DMS53 (cell line): Measurements from ENCODE around the gene ENO3.

Source experiments
- DNase-seq: peaks from one replicate; lab custom pipeline; 2025; lab: John Stamatoyannopoulos, UW

The ENO3 gene

DNA sequence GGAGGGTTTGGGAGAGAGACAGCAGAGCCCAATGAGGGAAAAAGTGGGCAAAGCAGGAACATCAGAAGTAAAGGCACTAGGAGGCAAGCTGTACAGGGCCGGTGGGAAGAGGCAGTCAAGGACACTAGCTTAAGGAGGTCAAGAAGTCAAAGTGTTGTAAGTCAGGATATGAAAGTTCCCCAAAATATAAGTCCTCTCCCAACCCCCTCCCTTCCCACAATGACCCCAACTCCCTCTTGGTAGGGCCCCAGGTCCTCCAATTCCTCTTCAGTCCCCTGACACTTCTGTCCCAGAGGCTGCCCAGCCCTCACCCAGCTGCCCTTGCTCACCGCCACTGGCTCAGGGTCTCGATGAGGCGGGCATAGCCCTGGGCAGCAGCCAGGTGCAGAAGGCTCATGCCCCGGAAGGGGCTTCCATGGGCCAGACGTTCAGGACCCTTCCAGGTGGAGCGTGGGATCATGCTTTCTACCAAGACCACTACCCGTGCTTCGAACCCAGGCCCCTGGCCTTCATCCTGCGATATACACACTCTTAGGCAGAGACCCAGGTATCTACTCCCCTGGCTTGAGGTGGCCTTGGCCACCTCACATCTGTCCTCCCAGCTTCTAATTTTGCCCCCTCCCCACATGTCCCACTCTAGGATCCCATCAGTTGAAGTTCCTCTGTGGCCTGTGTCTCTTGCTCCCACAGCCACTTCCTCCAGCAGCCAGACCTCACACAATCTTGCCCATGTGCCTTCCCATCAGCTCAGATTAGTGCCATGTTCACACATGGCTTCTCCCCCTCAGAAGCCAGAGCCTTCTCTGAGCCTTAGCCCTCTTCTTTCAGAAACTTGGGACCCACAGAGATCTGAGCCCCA lies 22.6 kb downstream of the ENO3 start:
- DNase-seq: no peak

GRCh38 chr17:4974115-4974670 lies 23.3 kb downstream of the ENO3 start:
- DNase-seq: no peak

GRCh38 chr17:4978726-4979125 lies 27.8 kb downstream of the ENO3 start:
- DNase-seq: no peak

- peak; percentile 64 for DNase-seq
Measured at GRCh38 chr17:4980644-4981216, 29.8 kb downstream of the ENO3 start.

- no peak for DNase-seq
Measured at GRCh38 chr17:4982305-4982704, 31.4 kb downstream of the ENO3 start.

GRCh38 chr17:4986403-4986802 lies 35.5 kb downstream of the ENO3 start:
- DNase-seq: peak; percentile 47

DNA sequence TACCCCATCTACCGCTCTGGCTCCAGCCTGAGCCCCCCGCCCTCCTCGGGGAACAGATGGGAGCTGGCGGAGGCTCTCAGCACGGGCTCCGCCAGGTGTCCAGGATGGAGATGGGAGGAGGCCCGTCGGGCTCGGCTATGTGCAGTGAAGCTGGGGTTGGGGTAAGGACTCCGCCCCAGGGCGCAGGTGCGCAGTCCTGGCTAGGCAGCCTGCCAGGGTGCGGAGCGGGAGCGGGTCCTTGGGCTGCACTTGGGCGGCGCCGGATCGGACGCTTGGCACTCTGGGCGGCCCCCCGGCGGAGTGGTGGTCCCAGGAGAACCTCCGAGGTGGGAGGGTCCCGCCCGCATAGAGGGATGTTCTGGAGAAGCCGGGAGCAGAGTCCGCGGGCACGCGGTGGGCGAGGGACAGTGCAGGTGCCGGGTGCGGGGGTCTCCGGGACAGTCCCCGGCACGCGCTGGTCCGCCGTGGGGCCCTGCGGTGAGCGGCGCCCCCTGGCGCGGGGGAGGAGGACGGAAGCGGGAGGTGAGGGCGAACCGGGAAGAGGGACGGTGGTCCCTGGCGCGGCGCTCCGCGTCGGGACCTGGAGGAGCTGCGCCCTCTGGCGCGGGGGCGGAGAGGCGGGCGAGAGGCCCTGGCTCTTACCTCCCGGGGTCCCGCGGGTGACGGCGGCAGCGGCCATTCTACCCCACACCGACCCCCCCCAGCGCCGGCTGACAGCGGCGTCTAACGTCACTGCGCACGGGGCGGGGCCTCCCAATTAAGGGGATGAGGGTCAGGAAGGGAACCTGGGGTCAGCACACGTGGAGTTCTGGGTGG lies 36.2 kb downstream of the ENO3 start, which contains the start of gene CAMTA2:
CAMTA2 (minus strand) TSS at position 725 of the 816 bp plus-strand sequence. CDS start 1,453 bp downstream, outside the sequence.
- DNase-seq: peak; percentile 76

DNA sequence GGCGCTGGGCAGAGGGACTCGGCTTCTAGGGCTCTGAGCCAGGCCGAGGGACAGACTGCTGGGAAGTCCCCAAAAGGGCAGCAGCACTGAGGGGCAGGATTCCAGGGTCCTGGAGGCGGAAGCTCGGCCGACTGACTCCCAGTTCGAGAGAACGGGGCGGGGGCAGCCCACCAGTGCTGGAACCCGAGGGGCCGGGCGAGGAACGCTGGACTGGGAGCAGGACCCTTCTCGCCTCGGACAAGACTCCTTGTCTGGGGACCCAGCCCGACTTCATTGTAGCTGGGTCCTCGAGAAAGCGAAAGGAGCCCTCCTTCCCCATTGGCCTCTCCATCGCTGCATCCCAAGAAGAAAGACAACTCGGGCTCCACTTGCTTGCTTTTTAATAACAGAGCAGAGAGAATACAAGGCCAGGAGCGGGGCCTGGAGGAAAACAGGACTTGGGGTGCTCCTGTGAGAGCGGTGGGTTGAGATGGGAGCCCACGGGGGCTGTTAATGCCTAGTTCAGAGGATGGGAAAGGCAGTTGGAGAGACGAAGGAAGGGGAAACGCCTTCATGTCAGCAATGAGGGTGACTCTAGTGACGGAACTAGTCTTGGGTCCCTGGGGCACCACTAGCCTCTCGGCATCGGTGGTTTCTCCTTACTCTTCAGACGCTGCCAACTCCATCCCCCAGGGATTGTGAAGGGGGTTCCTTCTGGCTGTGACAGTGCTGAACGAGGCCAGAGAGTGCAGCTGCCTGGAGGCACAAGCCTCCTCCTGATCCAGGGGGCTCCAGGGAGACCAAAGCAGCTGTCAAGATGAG lies 37.0 kb downstream of the ENO3 start:
- DNase-seq: no peak

- no peak for DNase-seq
Measured at GRCh38 chr17:4994081-4994595, 43.2 kb downstream of the ENO3 start.

GRCh38 chr17:4997302-4998026 lies 46.5 kb downstream of the ENO3 start, which contains the start of the genes INCA1 and KIF1C:
Gene INCA1 (minus strand): TSS chr17:4997522. CDS start chr17:4994437, 3,085 bp downstream.
Gene KIF1C (plus strand): TSS chr17:4997950. CDS start chr17:5000247, 2,297 bp downstream.
- peak; percentile 95 for DNase-seq

DNA sequence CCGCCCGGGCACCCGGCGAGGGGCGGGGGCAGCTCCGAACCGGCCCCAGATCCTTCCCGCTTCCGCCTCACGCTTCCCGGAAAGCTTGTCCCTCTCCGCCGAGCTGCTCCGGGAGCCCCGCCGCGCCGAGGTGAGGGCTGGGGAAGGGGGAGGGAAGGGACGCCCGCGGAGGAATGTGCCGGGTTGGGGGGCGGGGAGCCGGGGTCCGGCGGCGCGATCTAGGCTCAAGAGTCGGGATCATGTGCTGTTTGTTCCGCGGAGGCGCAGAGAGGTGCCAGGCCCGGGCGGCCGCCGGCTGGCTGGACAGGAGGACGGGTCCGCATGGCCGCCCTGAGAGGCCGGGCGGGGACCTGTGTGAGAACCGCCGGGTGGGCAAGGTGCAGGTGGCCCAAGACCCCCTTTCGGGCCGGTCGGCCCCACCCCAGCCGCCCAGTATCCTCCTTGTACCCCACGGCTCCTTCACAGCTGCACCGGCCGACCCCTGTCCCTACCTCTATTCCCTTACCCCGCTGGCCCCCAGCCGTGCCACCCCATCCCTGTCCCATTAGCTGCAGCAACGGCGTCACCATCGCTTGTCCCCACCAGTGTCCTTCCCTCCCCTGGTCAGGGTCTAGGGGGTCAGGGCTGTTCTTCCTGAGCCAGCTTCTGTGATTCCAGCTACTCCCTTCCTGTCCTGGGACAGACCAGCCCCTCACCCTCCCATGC lies 47.3 kb downstream of the ENO3 start:
- peak; percentile 36 for DNase-seq

GRCh38 chr17:4998732-4999429 lies 48.0 kb downstream of the ENO3 start:
- DNase-seq: peak; percentile 16

- DNase-seq: no peak
Measured at GRCh38 chr17:4999430-5000093, 48.6 kb downstream of the ENO3 start.

GRCh38 chr17:5000237-5000639 lies 49.3 kb downstream of the ENO3 start:
- DNase-seq: no peak

DNA sequence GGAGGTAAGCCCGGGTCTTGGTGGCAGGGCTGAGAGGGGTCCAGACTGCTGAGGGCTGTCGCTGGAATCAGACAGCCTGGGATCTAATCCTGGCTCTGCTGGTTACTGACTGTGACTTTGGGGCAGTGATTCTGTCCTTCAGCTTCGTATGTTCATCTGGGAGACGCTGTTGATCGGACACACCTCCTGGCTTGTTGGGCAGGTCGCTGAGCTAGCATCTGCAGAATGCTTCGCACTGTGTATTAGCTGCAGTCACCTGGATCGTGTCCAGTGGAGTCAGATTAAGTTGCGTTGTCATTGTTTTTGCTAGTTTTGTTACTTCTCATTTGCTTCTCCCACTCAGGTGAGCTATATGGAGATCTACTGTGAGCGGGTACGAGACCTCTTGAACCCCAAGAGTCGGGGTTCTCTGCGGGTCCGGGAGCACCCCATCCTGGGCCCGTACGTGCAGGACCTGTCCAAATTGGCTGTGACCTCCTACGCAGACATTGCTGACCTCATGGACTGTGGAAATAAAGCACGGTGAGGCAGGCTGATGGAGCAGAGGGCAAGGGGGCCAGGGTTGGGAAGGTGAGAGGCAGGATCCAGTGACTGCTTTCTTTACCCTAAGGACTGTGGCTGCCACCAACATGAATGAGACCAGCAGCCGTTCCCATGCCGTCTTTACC lies 51.3 kb downstream of the ENO3 start:
- no peak for DNase-seq

- no peak for DNase-seq
Measured at GRCh38 chr17:5003214-5003867, 52.4 kb downstream of the ENO3 start.
